ENCODE measurements around the gene RSPH3. TPM values are rescaled to one million over a fixed set of nuclear protein-coding genes. Genes with fewer than 3 reads are reported as not detected.

The RSPH3 gene, protein sequence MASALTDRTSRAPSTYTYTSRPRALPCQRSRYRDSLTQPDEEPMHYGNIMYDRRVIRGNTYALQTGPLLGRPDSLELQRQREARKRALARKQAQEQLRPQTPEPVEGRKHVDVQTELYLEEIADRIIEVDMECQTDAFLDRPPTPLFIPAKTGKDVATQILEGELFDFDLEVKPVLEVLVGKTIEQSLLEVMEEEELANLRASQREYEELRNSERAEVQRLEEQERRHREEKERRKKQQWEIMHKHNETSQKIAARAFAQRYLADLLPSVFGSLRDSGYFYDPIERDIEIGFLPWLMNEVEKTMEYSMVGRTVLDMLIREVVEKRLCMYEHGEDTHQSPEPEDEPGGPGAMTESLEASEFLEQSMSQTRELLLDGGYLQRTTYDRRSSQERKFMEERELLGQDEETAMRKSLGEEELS
- total RNA-seq (20.2 TPM), polyA plus RNA-seq (ENCODE audit: insufficient read depth, low read depth, low replicate concordance) (5.5 TPM)
- long read RNA-seq, donor 1, full-length matches to known transcripts = 2 of 2 reads
- long read RNA-seq, donor 1, partial matches to known transcripts = 0 of 2 reads
- long read RNA-seq, donor 1, other reads (novel, unspliced or antisense) = 0 of 2 reads
- long read RNA-seq, donor 2, full-length matches to known transcripts = 4 of 4 reads
- long read RNA-seq, donor 2, partial matches to known transcripts = 0 of 4 reads
- long read RNA-seq, donor 2, other reads (novel, unspliced or antisense) = 0 of 4 reads
- long read RNA-seq, donor 3, full-length matches to known transcripts = 3 of 3 reads
- long read RNA-seq, donor 3, partial matches to known transcripts = 0 of 3 reads
- long read RNA-seq, donor 3, other reads (novel, unspliced or antisense) = 0 of 3 reads
- long read RNA-seq, donor 4, full-length matches to known transcripts = 1 of 1 reads
- long read RNA-seq, donor 4, partial matches to known transcripts = 0 of 1 reads
- long read RNA-seq, donor 4, other reads (novel, unspliced or antisense) = 0 of 1 reads
- long read RNA-seq, donor 5 = 0 reads
- long read RNA-seq, donor 6 = 0 reads
- long read RNA-seq, donor 7, full-length matches to known transcripts = 18 of 30 reads
- long read RNA-seq, donor 7, partial matches to known transcripts = 4 of 30 reads
- long read RNA-seq, donor 7, other reads (novel, unspliced or antisense) = 8 of 30 reads
- long read RNA-seq, donor 8, full-length matches to known transcripts = 2 of 2 reads
- long read RNA-seq, donor 8, partial matches to known transcripts = 0 of 2 reads
- long read RNA-seq, donor 8, other reads (novel, unspliced or antisense) = 0 of 2 reads
- long read RNA-seq, donor 9, full-length matches to known transcripts = 1 of 1 reads
- long read RNA-seq, donor 9, partial matches to known transcripts = 0 of 1 reads
- long read RNA-seq, donor 9, other reads (novel, unspliced or antisense) = 0 of 1 reads
- long read RNA-seq, donor 10, full-length matches to known transcripts = 2 of 2 reads
- long read RNA-seq, donor 10, partial matches to known transcripts = 0 of 2 reads
- long read RNA-seq, donor 10, other reads (novel, unspliced or antisense) = 0 of 2 reads

DNA sequence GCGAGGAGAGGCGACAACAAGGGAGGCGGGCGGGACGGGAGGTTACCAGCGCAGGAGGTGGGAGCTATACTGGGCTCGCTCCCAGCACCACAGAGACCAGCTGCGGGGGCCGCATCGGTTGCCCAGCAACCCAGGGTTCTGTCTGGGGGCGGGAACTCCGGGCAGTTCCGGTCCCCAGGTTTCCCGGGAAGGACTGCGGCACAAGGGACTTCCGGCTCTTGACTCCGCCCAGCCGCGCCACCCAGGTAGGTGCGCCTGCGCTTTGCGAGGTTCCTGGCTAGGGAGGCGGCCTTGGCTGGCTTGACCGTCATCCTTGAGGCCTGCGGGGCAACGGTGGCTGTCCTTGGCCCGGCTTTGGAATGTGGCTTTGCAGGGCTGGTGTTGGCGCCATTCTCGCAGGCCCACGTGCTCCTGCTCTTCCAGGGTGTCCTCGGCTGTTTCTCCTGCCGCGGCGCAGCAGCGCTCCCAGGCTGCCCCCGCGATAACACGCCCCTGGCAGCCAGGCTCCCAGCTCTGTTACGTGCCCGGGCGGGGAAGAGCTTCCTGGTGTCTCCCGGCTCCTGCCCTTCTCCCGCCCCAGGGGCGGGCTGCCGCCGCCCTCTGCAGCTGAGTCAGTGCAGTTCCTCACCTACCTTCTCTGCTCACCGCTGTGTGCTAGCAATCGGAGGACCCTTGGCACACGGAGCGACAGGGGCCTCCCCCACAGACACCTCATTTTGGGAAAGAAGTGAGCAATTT is at the start of gene RSPH3:
Gene RSPH3 (minus strand): TSS at position 537 of the 738 bp plus-strand sequence. CDS start 652 bp downstream, outside the sequence.
- DNase-seq (peak; percentile 97 to 98 (median 98)), FAIRE-seq (peak; percentile 32)
- Histone ChIP-seq H3K4me1 (ENCODE audit: control insufficient read depth in 2 of 3, insufficient read depth in 2 of 3, low read depth in 1 of 3, low read length in 3 of 3) (peaks cover 0 to 8% (median 0%) of the 10 kb centered on the region in 3 donors), H3K9ac (ENCODE audit: low read length in 3 of 3) (peak within 1 kb of the TSS; percentile 84 to 90 (median 89)), H3K4me3 (ENCODE audit: low read length in 3 of 3) (peak within 1 kb of the TSS; percentile 90 to 92 (median 91)), H3K27ac (ENCODE audit: low read depth in 2 of 2, low read length in 2 of 2) (peak within 1 kb of the TSS; percentile 88 to 92), H3K36me3 (ENCODE audit: control insufficient read depth in 2 of 3, insufficient read depth in 3 of 3, low read length in 3 of 3) (no peaks in the 10 kb centered on the region), H3K27me3 (ENCODE audit: control insufficient read depth, insufficient read depth, low read length) (no peaks in the 10 kb centered on the region), H3K9me3 (ENCODE audit: control insufficient read depth in 2 of 3, insufficient read depth in 1 of 3, low read length in 3 of 3) (no peaks in the 10 kb centered on the region)
- TF ChIP-seq, protein P1, sequence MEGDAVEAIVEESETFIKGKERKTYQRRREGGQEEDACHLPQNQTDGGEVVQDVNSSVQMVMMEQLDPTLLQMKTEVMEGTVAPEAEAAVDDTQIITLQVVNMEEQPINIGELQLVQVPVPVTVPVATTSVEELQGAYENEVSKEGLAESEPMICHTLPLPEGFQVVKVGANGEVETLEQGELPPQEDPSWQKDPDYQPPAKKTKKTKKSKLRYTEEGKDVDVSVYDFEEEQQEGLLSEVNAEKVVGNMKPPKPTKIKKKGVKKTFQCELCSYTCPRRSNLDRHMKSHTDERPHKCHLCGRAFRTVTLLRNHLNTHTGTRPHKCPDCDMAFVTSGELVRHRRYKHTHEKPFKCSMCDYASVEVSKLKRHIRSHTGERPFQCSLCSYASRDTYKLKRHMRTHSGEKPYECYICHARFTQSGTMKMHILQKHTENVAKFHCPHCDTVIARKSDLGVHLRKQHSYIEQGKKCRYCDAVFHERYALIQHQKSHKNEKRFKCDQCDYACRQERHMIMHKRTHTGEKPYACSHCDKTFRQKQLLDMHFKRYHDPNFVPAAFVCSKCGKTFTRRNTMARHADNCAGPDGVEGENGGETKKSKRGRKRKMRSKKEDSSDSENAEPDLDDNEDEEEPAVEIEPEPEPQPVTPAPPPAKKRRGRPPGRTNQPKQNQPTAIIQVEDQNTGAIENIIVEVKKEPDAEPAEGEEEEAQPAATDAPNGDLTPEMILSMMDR (IDR thresholded peaks at IDR 0.05; ENCODE audit: borderline replicate concordance, extremely low read depth, insufficient read depth) = peak; percentile 21
- intact Hi-C loops (cut with DNase I) = loop anchor here (10.0 kb wide), 1 partner anchor 135 kb away; no protein-coding TSS in a partner anchor

DNA sequence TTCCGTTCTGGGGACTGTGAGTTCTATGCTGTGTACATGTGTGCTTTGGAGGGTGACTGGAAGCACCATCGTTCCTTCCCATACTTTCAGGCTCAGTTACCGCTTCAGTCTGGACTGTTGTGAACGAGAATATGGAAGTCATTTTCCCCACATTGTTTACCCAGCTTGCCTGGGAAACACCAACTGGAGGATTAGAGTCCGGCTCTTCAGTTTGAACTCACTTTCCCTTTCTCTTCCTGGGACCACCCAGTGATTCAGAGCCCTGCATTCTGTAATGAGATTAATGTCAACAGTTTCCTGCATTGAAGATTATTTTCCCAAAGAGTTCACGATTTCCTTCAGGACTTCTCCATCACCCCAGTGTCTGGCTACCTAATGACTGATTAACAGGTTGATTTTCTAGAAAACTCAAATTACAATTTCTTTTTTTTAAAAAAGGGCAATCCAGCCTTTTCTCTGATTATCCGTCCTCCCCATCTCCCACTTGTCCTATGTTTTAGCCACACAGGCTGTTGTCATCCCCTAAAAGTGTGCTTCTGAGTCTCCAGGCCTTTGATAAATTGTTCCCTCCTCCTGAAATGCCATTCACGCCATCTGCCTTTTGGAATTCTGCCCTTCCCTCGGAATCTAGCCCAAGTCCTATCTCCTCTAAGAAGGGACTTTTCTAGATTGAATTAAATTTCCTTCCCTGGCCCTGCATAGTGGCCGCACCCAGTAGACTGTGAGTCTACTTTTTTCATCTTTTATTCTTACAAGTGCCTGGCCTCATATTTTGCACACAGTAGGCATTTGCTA is 48.1 kb upstream of the RSPH3 start:
- no peak for DNase-seq
- FAIRE-seq = no peak
- Histone ChIP-seq H3K27me3 (ENCODE audit: control insufficient read depth, insufficient read depth, low read length) (no peaks in the 10 kb centered on the region), H3K9me3 (ENCODE audit: control insufficient read depth in 2 of 3, insufficient read depth in 1 of 3, low read length in 3 of 3) (no peaks in the 10 kb centered on the region), H3K9ac (ENCODE audit: low read length in 3 of 3) (no peak overlapping the region), H3K36me3 (ENCODE audit: control insufficient read depth in 2 of 3, insufficient read depth in 3 of 3, low read length in 3 of 3) (no peaks in the 10 kb centered on the region), H3K4me3 (ENCODE audit: low read length in 3 of 3) (no peak overlapping the region), H3K4me1 (ENCODE audit: control insufficient read depth in 2 of 3, insufficient read depth in 2 of 3, low read depth in 1 of 3, low read length in 3 of 3) (peaks cover 0 to 2% (median 0%) of the 10 kb centered on the region in 3 donors), H3K27ac (ENCODE audit: low read depth in 2 of 2, low read length in 2 of 2) (no peak overlapping the region)
- TF ChIP-seq, protein P1 (IDR thresholded peaks at IDR 0.05; ENCODE audit: borderline replicate concordance, extremely low read depth, insufficient read depth) = no peak
- intact Hi-C loops (cut with DNase I) = no loop called here

Measured in kidney (tissue), 22 donors.